Type B pancreatic cell (in vitro differentiated cells): Measurements from ENCODE around the gene MLLT3. TPM values are rescaled to one million over a fixed set of nuclear protein-coding genes. Genes with fewer than 3 reads are reported as not detected.
A peak's percentile ranks its signal among the peaks of the same experiment; 100 is the strongest.

Source experiments
- DNase-seq: peaks from one replicate; pipeline ENCODE4 v3.0.0; 2021; ENCODE audit warnings: mixed read lengths; ENCODE audit not compliant: unreplicated experiment; ENCODE audit errors: extremely low spot score
- H3K27ac Mint-ChIP-seq: 2 replicates; pipeline ENCODE4 v1.8.0; 2021; ENCODE audit warnings: mild to moderate bottlenecking, mixed read lengths
- H3K27me3 Mint-ChIP-seq: 2 replicates; pipeline ENCODE4 v1.8.0; 2021; ENCODE audit warnings: mixed read lengths
- H3K36me3 Mint-ChIP-seq: 2 replicates; pipeline ENCODE4 v1.8.0; 2021; ENCODE audit warnings: mixed read lengths
- H3K4me1 Mint-ChIP-seq: one replicate; pipeline ENCODE4 v1.8.0; 2021; ENCODE audit warnings: mixed read lengths; ENCODE audit not compliant: unreplicated experiment
- H3K4me3 Mint-ChIP-seq: 2 replicates; pipeline ENCODE4 v1.8.0; 2021; ENCODE audit warnings: mild to moderate bottlenecking, mixed read lengths
- H3K9me3 Mint-ChIP-seq: 2 replicates; pipeline ENCODE4 v1.8.0; 2021; ENCODE audit warnings: mixed read lengths
- CTCF ChIP-seq: fragments of 200-600 bp; sonication (generic); conservative IDR thresholded peaks from 2 replicates; pipeline ENCODE4 v1.5.0; 2021; ENCODE audit warnings: antibody characterized with exemption, mild to moderate bottlenecking
- total RNA-seq: library from RNA; stranded (reverse); gene quantifications from 2 replicates; pipeline ENCODE4 v1.2.1, GENCODE V29; 2021; ENCODE audit warnings: low replicate concordance

MLLT3 gene
- total RNA-seq, 1 donor from 2014 or later, result 44.2 TPM

GRCh38 chr9:20478786-20479185 lies 143.5 kb downstream of the MLLT3 start:
- no peak for TF ChIP-seq CTCF
- peak overlapping the region; percentile 54 for H3K27ac Mint-ChIP-seq
- no peak for DNase-seq
- peaks cover 30% of the 10 kb centered on the region for H3K4me1 Mint-ChIP-seq
- peaks cover 3% of the 10 kb centered on the region for H3K36me3 Mint-ChIP-seq
- no peak overlapping the region for H3K4me3 Mint-ChIP-seq
- no peaks in the 10 kb centered on the region for H3K27me3 Mint-ChIP-seq
- H3K9me3 Mint-ChIP-seq, result peaks cover 6% of the 10 kb centered on the region

DNA sequence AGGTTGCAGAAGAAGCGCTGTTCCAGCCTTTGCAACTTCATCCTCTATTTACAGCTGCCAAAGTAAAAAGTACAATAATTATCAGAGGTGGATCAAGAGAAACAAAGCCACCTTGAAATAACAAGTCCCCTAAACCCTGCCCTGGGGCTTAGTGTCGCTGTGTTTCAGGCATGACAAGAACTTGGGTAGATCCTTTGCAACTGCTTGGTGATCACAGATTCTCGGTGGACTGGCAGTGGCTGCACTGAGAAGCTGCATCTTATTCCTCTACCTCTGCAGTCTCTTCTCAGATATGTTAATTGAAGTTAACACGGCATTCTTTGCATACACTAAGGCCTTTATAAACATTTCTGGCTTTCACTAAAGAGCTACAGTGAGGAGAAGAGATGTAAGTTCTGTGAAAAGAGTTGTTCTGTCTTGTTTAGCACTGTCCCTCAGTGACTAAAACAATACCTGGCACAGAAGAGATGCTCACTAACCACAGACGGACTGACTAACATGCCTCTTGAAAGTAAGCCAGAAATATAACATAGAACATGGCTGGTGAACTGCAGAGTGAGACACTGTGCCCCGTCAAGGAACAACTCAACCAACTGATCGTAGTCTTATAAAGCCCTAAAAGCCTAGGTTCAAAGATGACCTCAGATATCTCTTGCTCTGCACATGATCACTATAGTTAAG lies 144.2 kb downstream of the MLLT3 start:
- peaks cover 6% of the 10 kb centered on the region for H3K9me3 Mint-ChIP-seq
- DNase-seq, result no peak
- H3K36me3 Mint-ChIP-seq, result peaks cover 3% of the 10 kb centered on the region
- no peak overlapping the region for H3K4me3 Mint-ChIP-seq
- H3K4me1 Mint-ChIP-seq, result peaks cover 30% of the 10 kb centered on the region
- TF ChIP-seq CTCF, result no peak
- H3K27me3 Mint-ChIP-seq, result no peaks in the 10 kb centered on the region
- peak overlapping the region; percentile 54 for H3K27ac Mint-ChIP-seq

- Mint-ChIP-seq H3K4me3 (no peak overlapping the region), H3K27me3 (no peaks in the 10 kb centered on the region), H3K4me1 (peaks cover 30% of the 10 kb centered on the region), H3K9me3 (peaks cover 6% of the 10 kb centered on the region), H3K27ac (peak overlapping the region; percentile 9), H3K36me3 (no peaks in the 10 kb centered on the region)
- DNase-seq, result no peak
- TF ChIP-seq CTCF, result no peak
Measured at GRCh38 chr9:20476912-20477521, 145.3 kb downstream of the MLLT3 start.

DNA sequence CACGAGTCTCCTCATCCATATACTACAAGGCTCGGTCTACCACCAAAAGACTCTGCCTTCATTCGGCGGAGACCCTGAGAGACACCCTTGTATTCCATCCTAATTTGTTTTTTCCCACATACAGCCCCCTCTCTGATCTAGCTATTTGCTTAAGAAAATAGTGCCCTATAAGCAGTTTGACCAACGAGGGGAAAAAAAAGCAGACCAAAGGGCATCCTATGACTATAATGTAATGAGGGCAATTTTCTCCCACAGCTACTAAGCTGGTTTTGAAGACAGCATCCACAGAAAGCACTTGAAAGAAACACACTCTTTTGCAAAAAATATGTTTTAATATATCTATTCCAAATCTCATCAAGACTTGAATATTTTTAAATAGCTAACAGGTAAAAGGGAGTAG lies 147.8 kb downstream of the MLLT3 start:
- TF ChIP-seq CTCF, result no peak
- Mint-ChIP-seq H3K4me1 (peaks cover 31% of the 10 kb centered on the region), H3K9me3 (peaks cover 6% of the 10 kb centered on the region), H3K27me3 (no peaks in the 10 kb centered on the region), H3K27ac (no peak overlapping the region), H3K4me3 (peak overlapping the region; percentile 39), H3K36me3 (no peaks in the 10 kb centered on the region)
- no peak for DNase-seq

GRCh38 chr9:20473515-20474013 lies 148.7 kb downstream of the MLLT3 start:
- no peak for TF ChIP-seq CTCF
- no peak for DNase-seq
- H3K36me3 Mint-ChIP-seq, result no peaks in the 10 kb centered on the region
- peaks cover 28% of the 10 kb centered on the region for H3K4me1 Mint-ChIP-seq
- H3K4me3 Mint-ChIP-seq, result no peak overlapping the region
- no peaks in the 10 kb centered on the region for H3K27me3 Mint-ChIP-seq
- H3K27ac Mint-ChIP-seq, result no peak overlapping the region
- H3K9me3 Mint-ChIP-seq, result peaks cover 5% of the 10 kb centered on the region
